GM18511 (cell line): ENCODE data around the gene ANAPC1.
"Not testable (repeated sequence)": the region's sequence is repeated elsewhere in the genome, so short reads cannot be mapped to it uniquely, and the experiment has no call there.

Source experiments
- ATAC-seq: cut with Tn5 transposase; IDR thresholded peaks from one replicate; pipeline ENCODE4 v1.9.1; 2021; ENCODE audit warnings: mild to moderate bottlenecking, moderate library complexity; ENCODE audit not compliant: unreplicated experiment

Gene ANAPC1

GRCh38 chr2:111741517-111741916 lies 142.5 kb downstream of the ANAPC1 start:
- ATAC-seq, result not testable (repeated sequence)

- ATAC-seq, result peak; percentile 79
Observed at GRCh38 chr2:111735838-111736721, 147.9 kb downstream of the ANAPC1 start.

- not testable (repeated sequence) for ATAC-seq
Observed at GRCh38 chr2:111735420-111735819, 148.6 kb downstream of the ANAPC1 start.

- not testable (repeated sequence) for ATAC-seq
Observed at GRCh38 chr2:111729812-111730458, 154.1 kb downstream of the ANAPC1 start.

GRCh38 chr2:111727611-111728110 lies 156.3 kb downstream of the ANAPC1 start:
- not testable (repeated sequence) for ATAC-seq

GRCh38 chr2:111725742-111726141 lies 158.3 kb downstream of the ANAPC1 start:
- ATAC-seq, result not testable (repeated sequence)

GRCh38 chr2:111719610-111720009 lies 164.4 kb downstream of the ANAPC1 start:
- not testable (repeated sequence) for ATAC-seq
